Left renal pelvis (tissue), 4 donors: ENCODE data around the gene RASSF1. TPM values are rescaled to one million over a fixed set of nuclear protein-coding genes. Genes with fewer than 3 reads are reported as not detected.

ENCODE experiments used
- DNase-seq, 4 donors: peaks; one replicate each; pipeline ENCODE4 v3.0.0-alpha.2; 2013; ENCODE audit warnings: low read depth in 4 of 4, low spot score in 3 of 4
- polyA plus RNA-seq, 4 donors: library from polyadenylated mRNA; unstranded; fragments of 120-200 nt; gene quantifications; one replicate each; pipeline ENCODE4 v1.2.1, GENCODE V29; 2013; ENCODE audit not compliant: insufficient read length in 4 of 4

Gene RASSF1
- polyA plus RNA-seq, 4 donors, result 15.7 to 36.9 (median 21.0) TPM

- DNase-seq, result no peak
Measured at GRCh38 chr3:50345586-50346234, 5.1 kb upstream of the RASSF1 start, which contains the start of gene ZMYND10. ZMYND10 (minus strand) TSS chr3:50345732; CDS start chr3:50345579, 153 bp downstream.

DNA sequence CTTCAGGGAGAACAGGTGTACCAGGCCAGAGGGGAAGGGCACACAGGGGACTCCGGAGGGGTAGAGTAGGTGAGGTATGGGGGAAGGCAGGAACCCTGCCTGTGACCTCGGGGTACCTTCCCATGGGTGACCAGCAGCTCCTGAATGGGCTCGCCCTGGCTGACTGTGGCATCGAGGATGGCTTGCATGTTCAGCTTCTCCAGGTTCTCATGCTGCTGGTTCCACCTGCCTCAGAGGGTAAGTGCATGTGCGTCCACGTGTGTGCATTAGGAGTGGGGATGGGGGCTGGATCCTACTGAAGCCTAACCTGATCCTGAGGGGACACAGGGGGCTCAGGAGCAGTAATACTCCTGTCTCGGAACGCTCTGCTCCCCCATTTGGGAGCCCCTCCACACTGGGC lies 4.4 kb upstream of the RASSF1 start:
- DNase-seq, result no peak

GRCh38 chr3:50342813-50343633 lies 2.4 kb upstream of the RASSF1 start:
- no peak for DNase-seq

DNA sequence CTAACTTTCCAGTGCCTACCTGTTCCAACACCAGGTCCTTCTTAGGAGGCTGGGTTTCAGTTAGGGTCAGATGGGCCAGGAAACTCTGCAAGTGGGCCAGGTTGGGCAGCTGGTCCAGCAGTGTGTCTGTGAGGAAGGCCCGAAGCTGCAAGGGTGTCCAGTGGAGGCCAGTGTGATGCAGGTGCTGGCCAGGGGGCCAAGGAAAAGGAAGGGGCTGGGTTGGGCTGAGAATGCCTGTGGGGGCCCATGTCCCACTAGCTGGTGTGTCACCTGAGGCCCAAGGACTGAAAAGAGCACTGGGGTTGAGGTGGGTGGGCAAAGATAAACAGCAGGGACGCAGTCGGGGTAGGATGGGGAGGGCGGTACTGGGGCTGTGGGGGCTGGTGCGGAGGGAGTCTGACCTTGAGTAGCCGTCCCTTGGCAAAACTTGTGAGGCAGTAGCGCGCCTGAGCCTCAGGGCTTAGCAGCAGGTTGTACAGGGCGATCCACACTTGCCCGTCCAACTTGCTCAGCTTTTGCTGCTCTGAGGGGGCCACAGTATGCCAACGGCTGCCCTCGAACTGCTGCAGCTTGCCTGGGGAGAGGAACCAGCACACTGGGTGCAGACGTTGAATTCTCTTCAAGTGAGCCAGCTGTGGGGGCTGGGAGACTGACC lies 1.5 kb upstream of the RASSF1 start:
- DNase-seq, result no peak

DNA sequence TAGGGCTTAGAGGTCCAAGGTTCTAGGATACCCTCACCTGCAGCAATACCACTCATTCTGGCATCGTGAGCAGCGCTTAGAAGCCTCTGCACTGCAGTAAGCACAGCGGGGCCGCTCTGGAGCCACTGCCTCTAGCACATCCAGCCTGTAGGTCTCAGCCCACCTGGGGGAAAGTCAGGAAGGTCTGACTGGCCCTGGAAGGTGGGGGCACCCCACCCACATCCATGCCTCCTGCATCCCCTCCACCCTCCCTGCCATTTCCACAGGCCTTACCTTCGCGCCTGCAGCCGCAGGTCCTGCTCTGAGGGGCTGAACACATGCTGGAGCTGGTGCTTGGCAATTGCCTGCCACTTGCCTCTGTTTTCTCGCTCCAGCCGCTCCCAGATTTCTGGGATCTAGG lies 901 bp upstream of the RASSF1 start:
- no peak for DNase-seq

DNA sequence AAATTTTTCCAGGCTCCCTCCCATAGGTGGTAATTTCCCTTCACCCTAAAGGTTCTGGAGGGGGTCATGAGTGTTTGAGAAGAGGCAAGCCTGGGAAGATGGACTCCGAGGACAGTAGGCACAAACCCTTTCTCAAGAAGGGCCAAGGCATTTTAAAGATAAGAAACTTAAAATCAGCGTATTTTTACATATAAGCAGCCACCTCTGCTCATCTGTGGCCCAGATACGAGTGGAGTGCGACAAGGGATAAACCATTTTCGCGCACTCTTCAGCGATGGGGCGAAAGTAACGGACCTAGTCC lies 539 bp downstream of the RASSF1 start:
- DNase-seq, result no peak

- no peak for DNase-seq
Measured at GRCh38 chr3:50339485-50340146, 1.0 kb downstream of the RASSF1 start.

- no peak for DNase-seq
Measured at GRCh38 chr3:50338965-50339364, 1.7 kb downstream of the RASSF1 start.

DNA sequence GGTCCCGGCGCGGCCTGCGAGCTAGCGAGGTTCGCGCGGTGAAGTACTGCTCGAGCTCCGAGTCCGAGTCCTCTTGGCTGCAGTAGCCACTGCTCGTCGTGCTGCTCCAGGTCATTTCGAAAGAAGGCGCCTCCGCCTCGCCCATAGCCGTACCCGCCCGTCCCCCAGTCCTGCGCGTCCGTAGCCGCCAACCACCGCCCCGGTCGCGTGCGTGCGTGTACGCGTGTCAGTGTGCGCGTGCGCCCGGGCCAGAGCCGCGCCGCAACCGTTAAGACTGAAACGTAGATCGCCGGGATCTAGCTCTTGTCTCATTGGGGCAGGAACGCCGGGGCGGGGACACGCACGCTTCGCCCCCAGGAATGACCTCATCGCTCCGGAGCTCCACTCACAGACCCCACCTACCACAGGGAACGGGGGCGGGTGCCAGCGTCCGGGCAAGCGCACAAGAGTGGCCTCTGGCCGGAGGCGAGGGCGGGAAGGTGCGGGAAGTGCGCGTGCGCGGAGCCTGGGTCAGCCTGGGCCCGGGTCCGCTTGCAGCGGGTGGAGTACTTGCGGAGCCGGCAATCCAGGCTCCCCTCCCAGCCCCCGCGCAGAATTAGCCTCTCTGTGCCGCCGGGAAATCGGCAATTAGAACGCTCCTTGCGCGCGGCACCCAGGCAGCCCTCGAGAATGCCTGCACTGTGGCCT lies 3.3 kb downstream of the RASSF1 start:
- DNase-seq, result peak; percentile 93 to 96 (median 94)

GRCh38 chr3:50336452-50337174 lies 4.0 kb downstream of the RASSF1 start:
- DNase-seq, result no peak

DNA sequence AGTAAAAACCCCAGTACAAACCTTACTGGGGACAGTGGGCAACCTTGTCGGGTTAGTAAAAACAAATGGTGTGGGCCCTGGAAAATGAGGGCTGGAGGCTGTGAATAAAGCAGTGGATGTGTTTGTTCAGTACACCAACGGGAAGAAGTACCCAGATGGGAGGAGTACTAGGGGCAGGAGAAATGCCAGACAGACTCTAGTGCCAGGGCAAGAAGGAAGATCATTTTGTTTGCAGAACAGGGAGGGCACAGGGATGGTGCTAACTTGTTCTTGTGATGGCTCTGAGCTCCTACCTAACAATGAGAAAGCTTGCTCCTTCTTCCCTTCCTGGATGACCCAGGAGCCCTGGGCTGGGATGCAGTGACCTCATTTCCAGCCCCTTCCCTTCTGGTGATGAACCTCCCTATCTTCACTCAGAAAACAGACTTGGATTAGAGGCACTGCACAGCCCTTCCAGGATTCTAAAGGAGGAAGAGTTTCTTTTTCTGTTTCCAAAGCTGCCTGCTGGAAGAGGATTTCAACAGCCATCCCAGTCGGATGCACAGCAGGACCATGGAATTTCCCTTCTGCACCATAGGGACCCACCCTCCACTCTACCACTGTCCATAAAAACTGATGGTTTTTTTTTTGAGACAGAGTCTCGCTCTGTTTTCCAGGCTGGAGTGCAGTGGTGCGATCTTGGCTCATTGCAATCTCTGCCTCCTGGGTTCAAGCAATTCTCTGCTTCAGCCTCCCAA lies 6.1 kb downstream of the RASSF1 start:
- DNase-seq, result no peak

DNA sequence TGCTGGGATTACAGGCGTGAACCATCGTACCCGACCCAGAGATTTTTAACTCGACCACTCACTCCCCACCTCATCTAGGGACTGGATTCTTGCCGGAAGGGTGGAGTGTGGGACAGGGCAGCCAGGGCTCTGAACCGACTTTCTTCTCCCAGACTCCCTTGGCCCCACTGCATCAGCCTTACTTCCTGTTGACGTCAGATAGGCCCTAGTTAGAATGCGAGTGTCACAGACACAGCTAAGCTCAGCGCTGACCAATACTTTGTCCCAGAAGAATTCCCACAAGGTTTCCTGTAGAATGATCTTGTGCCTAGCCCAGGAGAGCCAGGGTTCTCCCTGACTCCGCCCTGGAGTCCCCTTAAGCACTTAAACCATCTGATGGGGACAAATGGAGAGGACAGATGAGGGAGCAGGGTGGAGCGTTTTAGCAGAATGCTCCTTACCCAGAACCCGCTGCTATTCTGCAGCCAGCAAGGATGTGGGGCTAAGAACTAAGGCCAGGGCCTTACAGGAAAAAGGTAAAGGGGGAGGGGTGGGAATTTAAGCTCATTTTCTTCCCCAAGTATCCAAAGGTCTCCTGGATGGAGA lies 6.8 kb downstream of the RASSF1 start:
- no peak for DNase-seq

GRCh38 chr3:50331364-50331907 lies 9.2 kb downstream of the RASSF1 start:
- DNase-seq, result no peak

DNA sequence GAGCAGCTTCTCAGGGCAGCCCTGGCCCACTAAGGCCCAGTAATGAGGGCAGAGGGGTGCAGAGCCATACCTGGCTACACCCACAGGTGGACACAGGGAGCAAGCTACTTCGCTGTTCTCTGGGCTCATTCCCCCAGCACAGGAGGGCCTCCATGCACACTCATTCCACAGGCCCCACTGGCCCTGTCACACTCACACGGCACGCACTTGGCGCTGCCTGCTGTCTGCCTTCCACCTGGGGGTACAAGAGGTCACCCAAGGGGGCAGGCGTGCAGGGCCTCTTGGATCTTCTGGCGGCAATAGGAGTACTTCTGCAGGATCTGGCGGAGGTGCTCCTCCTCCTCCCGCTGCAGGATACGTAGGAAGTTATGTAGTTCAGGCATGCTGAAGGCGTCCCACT lies 10.3 kb downstream of the RASSF1 start:
- no peak for DNase-seq

GRCh38 chr3:50327943-50328691 lies 12.5 kb downstream of the RASSF1 start, which contains the start of gene TUSC2:
TUSC2 (minus strand) TSS chr3:50328223; CDS start chr3:50328099, 124 bp downstream.
- DNase-seq, result peak; percentile 89 to 94 (median 94)

GRCh38 chr3:50327129-50327528 lies 13.5 kb downstream of the RASSF1 start:
- DNase-seq, result no peak

GRCh38 chr3:50326182-50326541 lies 14.5 kb downstream of the RASSF1 start:
- DNase-seq, result no peak
